NCI-H2227 (cell line): ENCODE data around the gene SPDYE1.
A peak's percentile ranks its signal among the peaks of the same experiment; 100 is the strongest.
"Not testable (repeated sequence)": the region's sequence is repeated elsewhere in the genome, so short reads cannot be mapped to it uniquely, and the experiment has no call there.

Experiments
- DNase-seq: peaks from one replicate; lab custom pipeline; 2025; ENCODE audit not compliant: unreplicated experiment; lab: John Stamatoyannopoulos, UW

Gene SPDYE1

DNA sequence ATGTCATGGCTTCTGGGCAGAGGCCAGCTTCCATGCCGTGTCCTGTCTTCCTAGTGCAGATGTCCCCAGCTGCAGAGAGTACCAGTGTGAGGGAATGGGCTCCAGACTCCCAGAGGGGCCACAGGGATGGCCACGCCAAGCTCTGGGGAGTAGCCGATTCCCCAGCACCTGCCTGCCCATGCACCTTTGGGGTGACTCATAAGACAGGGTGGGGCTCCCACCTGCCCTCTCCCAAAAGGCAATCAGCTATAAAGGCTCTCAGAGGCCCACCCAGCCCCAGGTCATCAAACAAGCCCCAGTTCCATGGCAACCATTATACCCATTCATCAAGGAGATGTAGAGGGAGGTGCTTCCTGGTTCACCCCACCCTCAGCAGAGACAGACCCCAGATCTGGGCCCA is at the start of gene SPDYE1:
Gene SPDYE1 (plus strand): TSS at position 366 of the 400 bp plus-strand sequence. CDS start 2,053 bp downstream, outside the sequence.
- DNase-seq: not testable (repeated sequence)

DNA sequence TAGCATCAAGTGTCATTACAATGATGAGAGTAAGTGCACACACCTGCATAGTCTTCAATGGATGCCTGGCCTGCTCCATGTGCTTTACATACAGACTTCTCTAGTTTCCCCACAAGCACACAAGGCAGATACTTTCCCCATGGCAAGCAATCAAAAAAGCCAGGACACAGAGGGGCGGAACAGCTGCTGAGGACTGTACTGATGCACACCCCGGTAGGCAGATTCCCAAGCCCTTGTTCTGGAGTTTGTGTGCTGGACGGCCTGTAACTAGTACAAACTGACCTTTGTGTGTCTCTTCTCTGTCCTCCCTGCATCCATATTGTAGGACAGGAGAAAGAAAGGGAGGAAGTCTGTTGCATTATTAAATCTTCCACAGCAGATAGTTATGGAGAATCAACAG is 45.7 kb upstream of the SPDYE1 start:
- no peak for DNase-seq

DNA sequence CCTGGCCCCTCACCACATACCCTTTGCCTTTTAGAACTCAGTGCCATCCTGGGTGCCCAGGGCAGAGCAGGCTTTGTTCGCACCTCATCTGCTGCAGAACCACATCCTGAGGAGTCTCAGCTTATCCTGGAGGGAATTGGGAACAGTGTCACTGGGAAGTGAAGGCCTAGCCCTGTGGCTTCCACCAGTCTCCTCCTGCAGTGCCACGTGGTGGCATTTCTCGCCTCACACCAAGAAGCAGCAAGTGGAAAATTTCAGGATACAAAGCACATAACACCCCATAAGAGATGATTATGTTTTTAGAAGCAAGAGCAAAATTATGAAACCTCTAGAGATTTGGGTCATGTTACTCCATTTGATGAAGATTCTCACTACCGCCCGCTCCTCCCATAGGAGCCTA is 44.6 kb upstream of the SPDYE1 start:
- DNase-seq: no peak

- peak; percentile 50 for DNase-seq
Observed at GRCh38 chr7:43954524-43955228, 43.0 kb upstream of the SPDYE1 start.

DNA sequence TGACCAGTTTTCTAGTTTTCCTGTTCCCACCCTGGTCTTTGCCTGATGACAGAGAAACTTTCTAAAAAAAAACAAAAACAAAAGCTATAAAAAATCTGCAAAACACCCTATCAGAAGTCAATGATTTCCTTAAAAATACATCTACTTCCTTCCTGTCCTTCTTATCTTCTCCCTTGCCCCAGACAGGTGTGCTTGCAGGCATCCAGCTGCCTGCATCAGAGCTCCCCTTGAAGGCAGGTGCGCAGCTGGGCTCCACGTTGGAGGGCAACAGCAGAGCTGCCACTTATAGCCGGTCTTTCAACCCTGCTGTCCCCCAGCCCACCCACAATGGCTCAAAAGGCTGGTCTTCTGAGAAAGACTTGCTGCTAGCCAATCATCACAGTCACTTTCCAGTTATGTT is 41.7 kb upstream of the SPDYE1 start:
- no peak for DNase-seq

- no peak for DNase-seq
Observed at GRCh38 chr7:43960933-43961332, 36.8 kb upstream of the SPDYE1 start.

GRCh38 chr7:43966392-43966791 is 31.3 kb upstream of the SPDYE1 start:
- DNase-seq: not testable (repeated sequence)

DNA sequence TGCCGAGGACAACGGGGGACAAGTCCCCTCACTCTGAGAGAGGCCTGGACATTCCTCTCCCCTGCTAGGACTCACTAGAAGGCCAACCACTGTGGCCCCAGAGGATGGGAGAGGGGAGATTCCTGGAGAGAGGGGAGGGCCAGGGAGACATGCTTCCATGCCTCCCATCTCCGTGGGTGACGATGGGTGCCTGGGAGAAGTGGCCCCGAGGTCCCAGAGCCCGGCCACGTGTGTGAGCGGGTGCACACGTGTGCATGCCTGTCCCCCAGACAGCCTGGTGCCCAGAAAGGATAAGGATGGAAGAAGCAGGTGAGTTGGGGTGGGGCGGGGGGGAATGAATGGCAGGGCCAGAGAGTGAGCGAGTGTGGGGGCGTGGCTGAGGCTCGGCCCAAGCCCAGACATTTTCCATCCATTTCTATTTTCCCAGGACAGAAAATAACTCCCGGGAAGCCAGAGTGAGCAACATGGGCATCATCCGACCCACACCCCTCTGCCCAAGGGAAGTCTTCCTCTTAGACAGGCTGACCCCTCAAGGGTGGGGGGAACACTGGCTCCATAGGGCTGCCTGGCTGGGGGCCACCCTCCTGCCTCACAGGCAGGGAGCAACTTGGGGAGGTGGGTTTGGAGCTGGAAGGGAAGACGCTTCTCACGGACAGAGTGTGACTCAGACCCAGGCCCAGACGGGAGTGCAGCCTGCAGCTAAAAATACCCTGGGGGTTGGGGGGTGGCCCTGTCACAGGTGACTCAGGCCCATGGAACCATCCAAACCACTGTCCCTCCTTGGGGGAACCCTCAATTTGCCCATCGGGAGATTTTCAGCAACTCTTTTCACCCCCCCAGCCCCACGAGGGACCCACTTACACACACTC is 29.3 kb upstream of the SPDYE1 start:
- DNase-seq: not testable (repeated sequence)

GRCh38 chr7:43969586-43969985 is 28.1 kb upstream of the SPDYE1 start:
- DNase-seq: not testable (repeated sequence)

DNA sequence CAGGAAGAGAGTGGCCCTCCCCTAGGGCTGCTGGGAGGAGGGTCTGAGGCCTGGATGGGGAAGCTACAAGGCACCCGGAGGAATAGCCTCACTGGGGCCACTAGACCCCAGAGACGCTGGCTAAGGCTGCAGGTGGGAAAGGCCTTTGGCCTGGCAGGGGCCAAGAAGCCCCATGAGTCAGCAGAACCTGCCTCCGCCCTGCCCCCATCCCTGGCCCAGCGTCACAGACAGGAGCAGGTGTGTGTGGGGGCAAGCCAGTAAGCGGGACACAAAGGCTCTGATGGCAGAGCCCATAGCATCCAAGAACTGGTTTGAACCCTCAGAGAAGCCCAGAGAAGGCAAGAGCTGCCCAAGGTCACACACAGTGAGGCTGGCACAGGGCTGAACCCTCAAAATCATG is 27.0 kb upstream of the SPDYE1 start:
- not testable (repeated sequence) for DNase-seq

- DNase-seq: not testable (repeated sequence)
Observed at GRCh38 chr7:43974033-43974573, 23.6 kb upstream of the SPDYE1 start.

DNA sequence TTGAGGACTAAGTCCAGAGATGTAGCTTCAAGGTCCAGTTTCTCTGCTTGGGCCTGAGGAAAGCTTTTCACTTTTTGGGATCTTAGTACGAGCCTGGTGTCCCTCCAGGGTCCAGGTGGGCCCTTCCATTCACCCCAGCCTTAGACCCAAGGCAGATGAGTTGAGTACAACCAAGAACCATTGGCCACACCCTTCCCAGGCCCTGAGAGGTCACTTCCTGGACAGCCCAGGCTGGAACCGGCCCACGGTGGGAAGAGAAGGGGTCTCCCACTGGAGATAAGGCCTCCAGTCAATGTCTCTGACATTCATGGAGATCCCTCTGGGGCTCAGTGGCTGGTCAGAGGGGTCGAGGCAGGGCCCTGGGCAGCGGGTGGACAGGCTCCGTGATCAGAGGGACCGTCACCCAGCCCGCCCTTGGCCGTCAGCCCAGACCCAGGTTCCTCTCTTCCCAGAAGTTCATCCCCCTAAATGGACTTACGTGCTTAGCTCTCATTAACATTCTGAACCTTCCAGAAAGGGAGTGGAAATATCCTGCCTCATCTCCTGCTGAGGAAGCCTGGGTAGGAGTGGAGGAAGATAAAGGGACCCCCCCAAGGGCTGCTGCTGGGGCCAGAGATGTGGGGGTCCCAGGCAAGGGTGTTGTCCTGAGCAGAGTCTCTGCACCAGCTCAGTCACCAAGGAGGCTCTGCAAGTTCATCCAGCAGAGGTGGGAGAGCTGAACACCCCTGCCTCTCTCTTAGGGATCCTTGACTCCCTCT is 22.8 kb upstream of the SPDYE1 start:
- DNase-seq: not testable (repeated sequence)

DNA sequence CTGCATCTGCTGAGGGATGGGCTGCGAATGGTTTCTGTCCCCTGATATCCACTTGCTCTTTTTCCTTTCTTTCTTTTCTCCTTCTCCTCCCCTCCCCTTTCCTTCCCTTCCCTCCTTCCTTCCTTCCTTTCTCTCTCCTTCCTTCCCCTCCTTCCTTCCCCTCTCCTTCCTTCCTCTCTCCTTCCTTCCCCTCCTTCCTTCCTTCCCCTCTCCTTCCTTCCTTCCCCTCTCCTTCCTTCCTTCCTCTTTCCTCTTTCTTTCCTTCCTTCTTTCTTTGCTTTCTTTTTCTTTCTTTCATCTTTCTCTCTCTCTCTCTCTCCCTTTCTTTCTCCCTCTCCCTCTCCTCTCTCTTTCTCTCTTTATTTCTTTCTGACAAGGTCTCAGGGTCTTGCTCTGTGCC is 20.2 kb upstream of the SPDYE1 start:
- no peak for DNase-seq

DNA sequence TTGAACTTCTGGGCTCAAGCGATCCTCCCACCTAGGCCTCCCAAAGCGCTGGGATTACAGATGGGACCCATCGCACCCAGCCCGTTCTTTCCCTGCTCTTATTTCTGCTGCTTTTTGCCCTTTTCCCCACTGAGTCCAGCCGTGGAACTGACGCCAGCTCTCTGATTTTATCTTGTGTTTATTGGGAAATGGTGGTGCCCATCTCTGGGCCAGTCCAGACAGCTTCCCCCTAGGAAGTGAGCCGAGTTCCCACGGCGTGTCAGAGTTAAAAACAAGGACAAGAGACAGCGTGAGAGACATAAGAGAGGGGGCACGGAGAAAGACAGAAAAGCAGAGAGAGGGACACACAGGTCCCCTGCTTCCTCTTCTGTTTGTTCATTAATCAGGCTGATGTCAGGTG is 19.6 kb upstream of the SPDYE1 start:
- DNase-seq: not testable (repeated sequence)

GRCh38 chr7:43982848-43983247 is 14.8 kb upstream of the SPDYE1 start:
- DNase-seq: not testable (repeated sequence)

DNA sequence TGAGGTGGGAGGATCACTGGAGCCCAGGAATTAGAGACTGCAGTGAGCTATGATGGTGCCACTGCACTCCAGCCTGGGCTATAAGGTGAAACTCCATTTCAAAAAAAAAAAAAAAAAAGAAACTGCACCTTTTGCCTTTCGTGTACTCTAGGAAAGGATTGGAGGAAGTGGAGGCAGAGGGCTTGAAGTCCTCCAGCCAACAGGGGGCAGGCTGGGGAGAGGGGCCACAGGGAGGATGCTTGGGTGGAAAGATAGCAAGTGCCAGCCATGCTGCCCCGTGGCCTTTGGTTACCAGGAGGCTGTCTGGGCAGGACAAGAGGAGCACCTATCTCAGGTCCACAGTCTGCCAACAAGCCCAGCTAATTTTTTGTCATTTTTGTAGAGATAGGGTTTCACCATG is 14.0 kb upstream of the SPDYE1 start:
- DNase-seq: not testable (repeated sequence)

DNA sequence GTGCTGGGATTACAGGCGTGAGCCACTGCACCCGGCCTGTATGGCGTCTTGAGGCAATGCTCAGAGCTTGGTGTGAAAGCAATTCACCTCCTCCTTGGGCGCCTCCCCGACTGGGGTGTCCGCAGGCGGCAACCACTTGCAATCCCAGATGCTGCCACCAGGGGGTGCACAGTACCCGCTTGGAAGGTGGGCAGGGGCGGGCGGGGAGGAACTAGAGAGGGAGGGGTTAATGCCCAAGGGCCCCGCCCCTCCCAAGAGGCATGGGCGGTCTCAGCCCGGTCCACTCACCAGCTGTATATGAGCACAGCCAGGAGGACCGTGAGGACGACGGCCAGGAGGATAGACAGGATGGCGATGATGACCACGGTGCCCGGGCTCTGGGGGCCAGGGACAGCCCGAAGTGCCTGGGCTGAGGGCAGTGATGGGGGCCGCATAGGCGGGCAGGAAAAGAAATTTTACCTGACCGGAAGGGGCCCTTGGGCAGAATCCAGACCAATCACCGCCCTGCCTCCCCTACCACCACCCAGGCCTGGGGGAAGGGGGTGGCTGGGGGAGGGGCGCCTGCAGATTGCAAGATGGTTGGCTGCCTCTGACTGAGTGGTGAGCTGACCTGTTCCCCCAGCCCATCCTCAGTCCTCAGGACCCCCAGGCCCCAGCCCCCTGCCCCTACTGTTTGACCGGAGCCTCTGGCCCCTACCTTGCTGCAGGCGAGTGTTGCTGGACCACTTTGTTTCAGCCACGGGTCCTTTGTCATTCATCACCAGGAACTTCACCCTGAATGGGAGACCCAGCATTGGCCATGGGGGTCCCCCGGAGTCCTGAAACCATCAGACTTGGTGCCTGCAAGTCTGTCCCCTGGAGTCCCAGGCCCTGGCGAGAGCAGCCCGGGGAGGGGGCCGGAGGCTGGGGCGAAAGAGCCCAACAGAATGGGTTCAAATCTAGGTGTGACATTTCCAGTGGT is 11.5 kb upstream of the SPDYE1 start:
- peak; percentile 4 for DNase-seq

DNA sequence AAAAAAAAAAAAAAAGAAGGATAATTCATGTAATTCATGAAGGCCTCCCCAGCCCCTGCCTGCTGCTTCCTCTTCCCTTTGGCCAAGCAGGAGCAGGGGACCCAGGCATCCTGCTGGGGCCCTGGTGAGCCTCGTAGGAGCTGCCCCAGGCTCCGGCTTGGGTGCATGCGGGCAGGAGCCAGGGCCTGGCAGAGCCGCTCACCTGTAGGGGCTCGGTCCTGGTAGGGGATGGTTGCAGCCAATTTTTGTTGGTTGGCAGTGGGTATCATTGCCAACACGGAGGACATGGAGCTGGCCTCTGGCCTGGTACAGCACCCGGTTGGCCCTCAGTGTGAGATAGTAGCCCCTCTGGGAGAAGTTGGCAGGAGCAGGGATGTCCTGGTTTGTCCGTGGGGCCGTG is 10.2 kb upstream of the SPDYE1 start:
- DNase-seq: not testable (repeated sequence)

GRCh38 chr7:43990011-43990585 is 7.6 kb upstream of the SPDYE1 start:
- DNase-seq: not testable (repeated sequence)

- DNase-seq: not testable (repeated sequence)
Observed at GRCh38 chr7:43990829-43991228, 6.9 kb upstream of the SPDYE1 start.
